Muscle layer of colon (tissue), 2 donors: ENCODE results near the gene EHF.

Experiments used
- H3K27ac ChIP-seq: one replicate; pipeline ENCODE4 v1.7.0; 2013; ENCODE audit warnings: low read depth, mild to moderate bottlenecking, low read length, moderate library complexity
- H3K27me3 ChIP-seq, 2 donors: one replicate each; pipeline ENCODE4 v1.7.0; 2013; ENCODE audit warnings: low read length in 2 of 2, mild to moderate bottlenecking in 2 of 2; ENCODE audit not compliant: insufficient read depth in 2 of 2, control insufficient read depth in 1 of 2
- H3K36me3 ChIP-seq: one replicate; pipeline ENCODE4 v1.7.0; 2013; ENCODE audit warnings: mild to moderate bottlenecking, low read length; ENCODE audit not compliant: insufficient read depth
- H3K4me1 ChIP-seq: one replicate; pipeline ENCODE4 v1.7.0; 2013; ENCODE audit warnings: mild to moderate bottlenecking, low read length; ENCODE audit not compliant: insufficient read depth
- H3K4me3 ChIP-seq, 2 donors: one replicate each; pipeline ENCODE4 v1.7.0; 2013; ENCODE audit warnings: low read length in 2 of 2, low read depth in 1 of 2, mild to moderate bottlenecking in 1 of 2, moderate library complexity in 1 of 2
- H3K9ac ChIP-seq: one replicate; pipeline ENCODE4 v1.7.0; 2013; ENCODE audit warnings: low read length
- H3K9me3 ChIP-seq: one replicate; pipeline ENCODE4 v1.7.0; 2013; ENCODE audit warnings: mild to moderate bottlenecking, low read length
- donor health status: abdominal sarcoma.
- donor health status: Adenocarcinoma of cecum.

EHF gene

DNA sequence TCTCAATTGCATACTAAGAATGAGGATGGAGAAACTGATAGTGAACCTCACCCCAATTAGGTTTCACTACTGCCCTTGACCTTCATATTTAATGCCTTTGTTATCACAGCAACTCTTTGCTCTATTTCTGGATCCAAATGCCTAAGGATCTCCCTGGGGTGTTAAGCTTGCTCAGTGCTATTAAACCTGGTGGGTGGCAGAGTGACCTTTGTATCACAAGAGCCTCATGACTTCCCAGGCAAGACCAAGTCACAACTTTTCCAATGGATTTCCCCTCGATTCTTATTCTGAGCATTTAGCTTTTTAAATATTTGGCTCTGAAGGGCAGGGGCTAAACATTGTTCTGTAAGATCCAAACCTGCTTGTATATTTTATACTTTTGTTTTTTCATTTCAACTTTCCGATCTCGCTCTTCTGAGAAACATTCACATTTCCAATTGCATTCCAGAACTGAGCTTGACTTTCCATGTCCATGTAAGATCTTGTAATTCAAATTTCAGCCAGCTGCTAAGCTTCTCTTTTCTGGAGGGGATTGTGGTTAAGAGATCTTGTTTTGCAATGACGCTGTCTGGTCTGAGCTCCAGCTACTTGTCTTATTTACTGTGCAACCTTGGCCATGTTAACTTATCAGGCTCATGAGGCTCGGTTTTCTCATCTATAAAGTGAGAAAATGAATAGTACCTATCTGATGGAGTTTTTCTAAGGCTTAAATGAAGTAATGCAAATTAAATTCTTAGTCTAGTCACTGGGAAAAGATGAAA, 6.4 kb upstream of the EHF start:
- no peaks in the 10 kb centered on the region for H3K36me3 ChIP-seq
- no peak overlapping the region for H3K27ac ChIP-seq
- no peak overlapping the region for H3K4me3 ChIP-seq
- no peaks in the 10 kb centered on the region for H3K4me1 ChIP-seq
- no peak overlapping the region for H3K9ac ChIP-seq
- H3K9me3 ChIP-seq: no peaks in the 10 kb centered on the region
- H3K27me3 ChIP-seq: no peaks in the 10 kb centered on the region

DNA sequence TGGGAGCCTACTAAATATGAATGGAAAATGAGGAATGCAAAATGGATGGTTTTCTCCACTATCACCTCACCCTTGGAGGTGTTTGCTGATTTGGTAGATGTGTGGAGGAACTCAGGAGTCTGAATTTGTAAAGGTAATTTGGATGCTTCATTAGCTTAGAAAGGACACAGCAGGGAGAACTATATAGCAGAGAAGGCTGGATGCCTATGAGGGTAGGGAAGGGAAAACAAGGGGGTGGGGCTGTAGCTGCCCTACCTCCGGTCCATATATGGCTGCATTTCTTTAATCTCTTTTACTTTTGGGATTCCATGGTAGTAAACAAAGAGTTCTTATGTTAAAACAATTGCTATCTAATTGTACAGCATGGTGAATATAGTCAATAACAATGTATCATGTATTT, 4.8 kb upstream of the EHF start:
- Histone ChIP-seq H3K36me3 (no peaks in the 10 kb centered on the region), H3K9ac (no peak overlapping the region), H3K27me3 (no peaks in the 10 kb centered on the region), H3K4me3 (no peak overlapping the region), H3K27ac (no peak overlapping the region), H3K9me3 (no peaks in the 10 kb centered on the region), H3K4me1 (no peaks in the 10 kb centered on the region)

GRCh38 chr11:34616830-34617504, 3.9 kb upstream of the EHF start:
- no peak overlapping the region for H3K27ac ChIP-seq

DNA sequence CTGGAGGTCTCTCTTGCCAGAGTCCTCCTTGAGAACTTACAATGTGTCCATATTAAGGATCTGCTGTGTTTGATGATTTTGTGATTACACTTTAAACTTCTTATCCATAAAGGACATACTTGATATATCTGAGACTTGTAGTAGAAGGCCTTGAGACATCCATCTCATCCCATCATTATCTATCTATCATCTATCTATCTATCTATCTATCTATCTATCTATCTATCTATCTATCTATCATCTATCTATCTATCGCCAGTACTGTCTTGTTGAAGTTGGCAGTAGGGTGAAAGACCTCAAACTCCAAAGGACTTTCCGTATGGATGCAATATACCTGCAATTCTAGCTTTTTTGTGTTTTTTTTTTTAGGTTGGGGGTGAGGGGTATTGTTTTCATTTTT, 2.5 kb upstream of the EHF start:
- Histone ChIP-seq H3K9me3 (no peaks in the 10 kb centered on the region), H3K9ac (no peak overlapping the region), H3K4me3 (no peak overlapping the region), H3K27ac (no peak overlapping the region), H3K4me1 (no peaks in the 10 kb centered on the region), H3K36me3 (no peaks in the 10 kb centered on the region), H3K27me3 (no peaks in the 10 kb centered on the region)

More at GRCh38 chr11:34616830-34617504, 3.9 kb upstream of the EHF start:
- Histone ChIP-seq H3K9me3 (no peaks in the 10 kb centered on the region), H3K4me3 (no peak overlapping the region), H3K27me3 (no peaks in the 10 kb centered on the region), H3K36me3 (no peaks in the 10 kb centered on the region), H3K4me1 (no peaks in the 10 kb centered on the region), H3K9ac (no peak overlapping the region)

DNA sequence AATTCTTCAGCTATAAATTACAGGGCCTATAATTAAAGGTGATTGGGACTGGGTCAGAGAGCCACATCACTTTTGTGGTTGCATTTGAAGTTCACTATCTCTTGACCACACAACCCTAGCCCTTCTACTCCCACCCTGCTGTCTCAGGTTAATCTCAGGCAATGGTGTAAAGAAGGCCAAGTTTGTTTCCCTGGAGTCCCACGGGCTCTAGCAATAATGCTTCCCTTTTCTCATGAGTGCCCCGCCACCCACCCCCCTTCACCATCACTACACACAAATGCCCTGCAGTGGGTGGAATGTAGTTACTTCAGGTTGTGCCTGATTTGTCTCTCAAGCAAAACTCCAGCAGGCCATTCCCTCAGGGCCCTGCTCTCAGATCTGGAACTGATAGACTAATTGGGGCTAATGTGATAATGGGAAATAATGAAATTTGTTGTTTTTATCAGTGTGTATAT, 1.8 kb upstream of the EHF start:
- no peaks in the 10 kb centered on the region for H3K27me3 ChIP-seq
- no peaks in the 10 kb centered on the region for H3K36me3 ChIP-seq
- no peak overlapping the region for H3K9ac ChIP-seq
- no peak overlapping the region for H3K27ac ChIP-seq
- no peaks in the 10 kb centered on the region for H3K9me3 ChIP-seq
- H3K4me1 ChIP-seq: no peaks in the 10 kb centered on the region
- no peak overlapping the region for H3K4me3 ChIP-seq

- Histone ChIP-seq H3K27ac (no peak overlapping the region), H3K4me1 (no peaks in the 10 kb centered on the region), H3K27me3 (no peaks in the 10 kb centered on the region), H3K9ac (no peak overlapping the region), H3K36me3 (no peaks in the 10 kb centered on the region), H3K4me3 (no peak overlapping the region), H3K9me3 (no peaks in the 10 kb centered on the region)
Measured at GRCh38 chr11:34620202-34620601, 691 bp upstream of the EHF start.

DNA sequence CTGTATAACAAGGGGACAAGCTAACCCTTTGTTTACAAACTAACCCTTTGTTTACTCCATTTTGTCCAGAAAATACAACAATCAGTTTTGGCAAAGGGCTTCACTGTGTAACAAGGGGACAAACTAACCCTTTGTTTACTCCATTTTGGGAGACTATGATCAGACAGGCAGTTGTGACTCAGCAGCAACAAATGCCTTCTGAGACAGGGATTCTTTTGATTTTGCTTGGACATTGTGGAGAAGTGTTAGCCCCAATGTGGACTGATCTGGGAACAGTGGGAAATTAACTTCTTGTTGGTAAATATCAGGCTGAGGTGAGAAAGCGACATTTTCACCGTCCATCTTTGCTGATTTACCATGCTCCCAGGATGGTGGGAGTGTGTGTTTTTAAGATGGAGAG, 983 bp downstream of the EHF start:
- Histone ChIP-seq H3K27me3 (no peaks in the 10 kb centered on the region), H3K27ac (no peak overlapping the region), H3K9ac (no peak overlapping the region), H3K36me3 (no peaks in the 10 kb centered on the region), H3K9me3 (no peaks in the 10 kb centered on the region), H3K4me1 (no peaks in the 10 kb centered on the region), H3K4me3 (no peak overlapping the region)

DNA sequence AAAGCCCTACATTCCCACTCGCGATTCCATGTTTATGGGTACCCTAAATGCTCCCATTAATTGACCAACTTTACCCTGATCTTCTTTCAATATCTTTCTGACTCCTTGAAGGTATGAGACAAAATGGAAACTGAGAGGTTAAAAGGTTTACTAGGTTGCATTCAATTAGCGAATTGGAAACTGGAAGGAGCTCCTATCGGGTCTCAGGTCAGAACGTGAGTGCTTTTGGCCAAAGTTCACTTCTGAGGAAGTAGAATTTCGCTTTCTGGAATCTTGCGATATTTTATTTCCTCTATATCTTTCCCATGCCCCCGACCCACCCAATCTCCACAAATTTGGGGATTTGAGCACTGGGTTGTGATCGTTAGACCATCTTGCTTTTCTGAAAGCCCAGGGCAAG, 2.6 kb downstream of the EHF start:
- Histone ChIP-seq H3K27me3 (no peaks in the 10 kb centered on the region), H3K9me3 (no peaks in the 10 kb centered on the region), H3K4me3 (no peak overlapping the region), H3K27ac (no peak overlapping the region), H3K36me3 (no peaks in the 10 kb centered on the region), H3K9ac (no peak overlapping the region), H3K4me1 (no peaks in the 10 kb centered on the region)

DNA sequence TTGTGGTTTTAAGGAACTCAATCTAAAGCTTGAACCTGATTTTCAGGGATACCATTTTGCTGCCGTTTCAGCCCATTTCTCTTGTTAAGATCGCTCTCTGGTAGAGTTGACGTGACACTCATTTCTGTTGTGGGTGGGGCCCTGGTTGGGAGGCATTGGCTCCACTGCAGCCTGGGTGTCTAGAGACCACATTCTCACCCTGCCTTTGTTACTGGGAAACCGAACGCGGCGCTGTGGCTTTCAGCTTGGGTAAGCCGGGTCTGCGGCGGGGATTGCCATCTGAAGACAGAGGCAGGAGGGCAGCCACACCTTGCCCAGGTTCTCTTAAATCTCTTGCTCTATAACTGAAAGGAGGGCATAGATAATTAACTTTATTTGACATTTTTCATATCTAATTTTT, 3.2 kb downstream of the EHF start:
- H3K9me3 ChIP-seq: no peaks in the 10 kb centered on the region
- H3K27ac ChIP-seq: no peak overlapping the region
- H3K4me3 ChIP-seq: no peak overlapping the region
- no peaks in the 10 kb centered on the region for H3K4me1 ChIP-seq
- H3K9ac ChIP-seq: no peak overlapping the region
- no peaks in the 10 kb centered on the region for H3K36me3 ChIP-seq
- H3K27me3 ChIP-seq: no peaks in the 10 kb centered on the region

- H3K27me3 ChIP-seq: no peaks in the 10 kb centered on the region
- no peaks in the 10 kb centered on the region for H3K36me3 ChIP-seq
- no peak overlapping the region for H3K27ac ChIP-seq
- H3K4me3 ChIP-seq: no peak overlapping the region
- no peaks in the 10 kb centered on the region for H3K4me1 ChIP-seq
- no peak overlapping the region for H3K9ac ChIP-seq
- H3K9me3 ChIP-seq: no peaks in the 10 kb centered on the region
Measured at GRCh38 chr11:34625576-34625975, 4.7 kb downstream of the EHF start.

DNA sequence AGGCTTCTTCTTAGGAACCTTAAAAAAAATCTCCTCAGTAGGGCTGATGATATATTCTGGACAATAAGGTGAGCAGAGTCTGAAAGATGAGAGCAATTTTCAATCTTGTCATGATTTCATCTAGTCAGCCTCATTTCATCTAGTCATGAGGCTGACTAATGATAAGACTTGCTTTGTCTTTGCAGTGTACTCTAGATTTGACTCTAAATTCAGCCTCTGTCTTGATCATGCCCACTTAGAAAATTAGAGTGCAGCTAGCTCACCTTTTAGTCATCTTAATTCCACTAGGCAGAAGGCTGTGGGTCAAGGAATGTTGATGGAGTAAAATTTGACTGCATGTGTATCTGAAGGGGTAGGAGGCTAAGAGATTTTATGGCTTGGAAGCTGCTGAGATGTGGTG, 5.5 kb downstream of the EHF start:
- no peaks in the 10 kb centered on the region for H3K4me1 ChIP-seq
- H3K36me3 ChIP-seq: no peaks in the 10 kb centered on the region
- H3K27me3 ChIP-seq: no peaks in the 10 kb centered on the region
- no peaks in the 10 kb centered on the region for H3K9me3 ChIP-seq
- H3K27ac ChIP-seq: no peak overlapping the region
- no peak overlapping the region for H3K9ac ChIP-seq
- H3K4me3 ChIP-seq: no peak overlapping the region

DNA sequence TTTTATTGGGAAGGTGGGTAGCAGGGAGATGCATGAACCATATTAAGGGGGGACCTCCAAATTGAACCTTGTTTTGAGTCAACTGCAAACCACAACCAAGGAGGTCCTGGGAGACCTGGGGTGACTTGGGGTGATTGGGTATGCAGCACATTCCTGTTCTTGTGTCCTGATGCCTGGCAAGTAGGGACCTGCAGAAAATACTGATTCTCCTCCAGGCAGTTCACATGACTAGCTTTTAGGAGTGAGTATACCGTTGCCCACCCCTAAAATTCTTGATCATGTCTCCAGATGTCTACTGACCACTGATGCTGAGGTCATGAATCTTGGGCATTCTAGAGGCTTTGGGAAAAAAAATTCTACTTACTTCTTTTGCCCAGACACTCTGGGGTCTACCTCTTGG, 6.3 kb downstream of the EHF start:
- Histone ChIP-seq H3K4me3 (no peak overlapping the region), H3K36me3 (no peaks in the 10 kb centered on the region), H3K9ac (no peak overlapping the region), H3K9me3 (no peaks in the 10 kb centered on the region), H3K27me3 (no peaks in the 10 kb centered on the region), H3K27ac (no peak overlapping the region), H3K4me1 (no peaks in the 10 kb centered on the region)
